Kidney epithelial cell (primary cell): ENCODE results near the gene CLTB. TPM values are rescaled to one million over a fixed set of nuclear protein-coding genes. Genes with fewer than 3 reads are reported as not detected.

Experiments
- DNase-seq: peaks from one replicate; pipeline ENCODE4 v3.0.0-alpha.2; 2010; ENCODE audit warnings: low read depth
- H3K27me3 ChIP-seq: 2 replicates; pipeline ENCODE4 v1.6.0; 2011; ENCODE audit warnings: low read length; ENCODE audit not compliant: control insufficient read depth, insufficient read depth
- H3K36me3 ChIP-seq: 2 replicates; pipeline ENCODE4 v1.5.1; 2011; ENCODE audit warnings: low read length; ENCODE audit not compliant: control insufficient read depth, insufficient read depth
- H3K4me3 ChIP-seq: 2 replicates; pipeline ENCODE4 v1.5.1; 2011; ENCODE audit warnings: low read depth, mild to moderate bottlenecking, control low read depth, low read length
- CTCF ChIP-seq: IDR thresholded peaks from 2 replicates; pipeline ENCODE4 v1.5.1; 2011; ENCODE audit warnings: mild to moderate bottlenecking, moderate library complexity, low read length, control low read depth, inconsistent platforms; ENCODE audit not compliant: insufficient read depth, poor library complexity, severe bottlenecking
- total RNA-seq: library from RNA; depleted of rRNA; stranded (reverse); fragments of >200 nt; gene quantifications from 2 replicates; pipeline ENCODE4 v1.2.3, GENCODE V29; 2015

The CLTB gene
- total RNA-seq, 1 donor from 2014 or later = 172 TPM

- H3K36me3 ChIP-seq = peaks cover 2% of the 10 kb centered on the region
- TF ChIP-seq CTCF = no peak
- DNase-seq = no peak
- H3K4me3 ChIP-seq = no peak overlapping the region
- no peaks in the 10 kb centered on the region for H3K27me3 ChIP-seq
Measured at GRCh38 chr5:176394881-176395675, 21.3 kb downstream of the CLTB start.

- no peak for DNase-seq
- no peak overlapping the region for H3K4me3 ChIP-seq
- no peaks in the 10 kb centered on the region for H3K27me3 ChIP-seq
- no peak for TF ChIP-seq CTCF
- H3K36me3 ChIP-seq = peaks cover 2% of the 10 kb centered on the region
Measured at GRCh38 chr5:176394096-176394495, 22.2 kb downstream of the CLTB start.

GRCh38 chr5:176392526-176392925, 23.8 kb downstream of the CLTB start:
- DNase-seq = no peak
- Histone ChIP-seq H3K36me3 (peaks cover 2% of the 10 kb centered on the region), H3K4me3 (no peak overlapping the region), H3K27me3 (no peaks in the 10 kb centered on the region)
- no peak for TF ChIP-seq CTCF

- no peak for DNase-seq
- no peak for TF ChIP-seq CTCF
- H3K4me3 ChIP-seq = no peak overlapping the region
- H3K36me3 ChIP-seq = peaks cover 2% of the 10 kb centered on the region
- H3K27me3 ChIP-seq = no peaks in the 10 kb centered on the region
Measured at GRCh38 chr5:176391999-176392398, 24.3 kb downstream of the CLTB start.

- TF ChIP-seq CTCF = no peak
- H3K4me3 ChIP-seq = no peak overlapping the region
- peaks cover 2% of the 10 kb centered on the region for H3K36me3 ChIP-seq
- DNase-seq = no peak
- H3K27me3 ChIP-seq = no peaks in the 10 kb centered on the region
Measured at GRCh38 chr5:176391479-176391878, 24.9 kb downstream of the CLTB start.
